22Rv1 (cell line): ENCODE data around the gene CCDC28B.

Source experiments
- CTCF ChIP-seq: fragments of 450-650 bp; IDR thresholded peaks from 2 replicates; pipeline ENCODE4 v1.5.1; 2017; ENCODE audit warnings: mild to moderate bottlenecking
- ZFX ChIP-seq: fragments of 450-650 bp; IDR thresholded peaks from 2 replicates; pipeline ENCODE4 v1.6.1; 2017; ENCODE audit warnings: antibody characterized with exemption, borderline replicate concordance

GRCh38 chr1:32172621-32173245 is 27.7 kb upstream of the CCDC28B start:
- TF ChIP-seq CTCF (no peak), ZFX (no peak)
